Pancreas (tissue), 10 donors: ENCODE data around the gene KCNQ5. TPM values are rescaled to one million over a fixed set of nuclear protein-coding genes. Genes with fewer than 3 reads are reported as not detected.

Experiments used
- ATAC-seq, 4 donors: fragments of 200-7000 bp; cut with Tn5 transposase; one replicate each; pipeline versions ENCODE4 v1.8.0 to v1.9.1; 2020; ENCODE audit warnings: mild to moderate bottlenecking in 4 of 4, moderate library complexity in 4 of 4
- DNase-seq, 6 donors: peaks; one replicate each; pipeline ENCODE4 v3.0.0-alpha.2; 2020
- FAIRE-seq: peaks from 2 replicates; lab custom pipeline; 2012; peaks lifted over from hg19 to GRCh38; lab: Jason Lieb, UNC
- H3K27ac ChIP-seq, 4 donors: fragments of 200-600 bp; sonication (generic); 1 replicate in 3 of 4; 2 replicates in 1 of 4; pipeline versions ENCODE4 v1.5.0 to v1.8.0; 2020
- H3K27me3 ChIP-seq, 4 donors: fragments of 200-600 bp; one replicate each; pipeline ENCODE4 v1.8.0; 2021
- H3K36me3 ChIP-seq, 3 donors: fragments of 200-600 bp; sonication (generic) in 1 of 3; one replicate each; pipeline versions ENCODE4 v1.5.0 to v1.8.0; 2020 to 2021
- H3K4me1 ChIP-seq, 3 donors: fragments of 200-600 bp; one replicate each; pipeline ENCODE4 v1.8.0; 2021
- H3K4me3 ChIP-seq, 4 donors: fragments of 200-600 bp; sonication (generic) in 2 of 4; one replicate each; pipeline versions ENCODE4 v1.5.0 to v1.8.0; 2020 to 2021
- H3K9me3 ChIP-seq, 4 donors: fragments of 200-600 bp; one replicate each; pipeline ENCODE4 v1.8.0; 2021
- WGBS, 2 donors: extraction: QIAGEN DNeasy Blood & Tissue Kit; methylation state at CpG; one replicate each; pipeline ENCODE4 v1.1.7; 2013; 5-methylcytosine and 5-hydroxymethylcytosine counted together
- intact Hi-C, 3 donors: fragments of 100-400 bp; cut with DNase I; formaldehyde crosslinking; loops; one replicate each; pipeline versions ENCODE4 v1.11.1 to v1.14.2; 2022
- polyA plus RNA-seq, 2 donors: library from polyadenylated mRNA; stranded (reverse); fragments of 200-250 nt; gene quantifications; one replicate each; pipeline ENCODE4 v1.2.3, GENCODE V29; 2013
- total RNA-seq, 6 donors: library from RNA; stranded (reverse); fragmentation: NEBNext Ultra II Directional in 4 of 6; extraction: Animal tissue kit (Norgen Biotek cat#: 25700) in 4 of 6; gene quantifications; one replicate each; pipeline versions ENCODE4 v1.2.1 to v1.2.4, GENCODE V29; 2021 to 2023
- TF ChIP-seq, protein P1 (sequence below), 4 donors: fragments of 200-600 bp; sonication (generic) in 3 of 4; IDR thresholded peaks; one replicate each; pipeline versions ENCODE4 v1.5.0 to v1.8.0; 2021; ENCODE audit warnings: antibody characterized with exemption in 4 of 4
- donor health status: healthy with polysubstance abuse.
- donor health status: DM: no; HTN: no; CAD: no; lungs with moderate emphysema.
- donor health status: DM: no; HTN: no; CAD: no.
- donor health status: control.
- donor health status: control.
- donor health status: Bipolar disorder and iron deficiency.
- donor health status: DM: yes; HTN: yes; CAD: no.
- donor health status: DM: no; HTN: no; CAD: no.
- donor health status: DM: no; HTN: no; CAD: no.
- donor health status: DM: yes; HTN: yes; CAD: no.

KCNQ5 gene
- total and polyA plus RNA-seq, 8 donors, result 0.03 to 1.1 (median 0.13) TPM

- FAIRE-seq, result no peak
- intact Hi-C loops, result no loop called here
Observed at GRCh38 chr6:72675396-72675795, 53.5 kb downstream of the KCNQ5 start.

DNA sequence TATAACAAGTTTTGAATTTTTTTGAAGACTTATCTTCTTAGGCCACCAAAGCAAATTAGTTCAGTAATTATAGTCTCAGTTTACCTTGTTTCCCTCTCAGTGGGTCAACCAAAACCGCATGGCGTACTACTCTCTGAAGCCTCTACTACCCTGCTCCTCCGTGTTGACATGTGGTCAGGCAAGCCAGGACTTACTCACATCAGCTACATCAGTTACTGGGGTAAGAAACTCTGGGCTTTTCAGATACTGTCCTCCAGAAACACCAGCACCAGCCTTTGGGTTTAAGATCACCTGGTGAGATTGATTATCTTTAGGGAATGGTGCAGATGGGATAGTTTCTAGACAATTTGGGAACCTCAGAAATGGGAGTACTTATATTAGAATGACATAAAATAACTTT is 55.1 kb downstream of the KCNQ5 start:
- ATAC-seq (no peak), FAIRE-seq (no peak), DNase-seq (no peak)
- no peaks in the 10 kb centered on the region for H3K27me3 ChIP-seq
- H3K9me3 ChIP-seq, result no peaks in the 10 kb centered on the region
- H3K4me3 ChIP-seq, result no peak overlapping the region
- TF ChIP-seq, protein P1, sequence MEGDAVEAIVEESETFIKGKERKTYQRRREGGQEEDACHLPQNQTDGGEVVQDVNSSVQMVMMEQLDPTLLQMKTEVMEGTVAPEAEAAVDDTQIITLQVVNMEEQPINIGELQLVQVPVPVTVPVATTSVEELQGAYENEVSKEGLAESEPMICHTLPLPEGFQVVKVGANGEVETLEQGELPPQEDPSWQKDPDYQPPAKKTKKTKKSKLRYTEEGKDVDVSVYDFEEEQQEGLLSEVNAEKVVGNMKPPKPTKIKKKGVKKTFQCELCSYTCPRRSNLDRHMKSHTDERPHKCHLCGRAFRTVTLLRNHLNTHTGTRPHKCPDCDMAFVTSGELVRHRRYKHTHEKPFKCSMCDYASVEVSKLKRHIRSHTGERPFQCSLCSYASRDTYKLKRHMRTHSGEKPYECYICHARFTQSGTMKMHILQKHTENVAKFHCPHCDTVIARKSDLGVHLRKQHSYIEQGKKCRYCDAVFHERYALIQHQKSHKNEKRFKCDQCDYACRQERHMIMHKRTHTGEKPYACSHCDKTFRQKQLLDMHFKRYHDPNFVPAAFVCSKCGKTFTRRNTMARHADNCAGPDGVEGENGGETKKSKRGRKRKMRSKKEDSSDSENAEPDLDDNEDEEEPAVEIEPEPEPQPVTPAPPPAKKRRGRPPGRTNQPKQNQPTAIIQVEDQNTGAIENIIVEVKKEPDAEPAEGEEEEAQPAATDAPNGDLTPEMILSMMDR (IDR thresholded peaks at IDR 0.05), result no peak
- H3K27ac ChIP-seq, result no peak overlapping the region
- WGBS, 2 donors, result 82 to 89% methylated on average over 3 of the region's 3 CpGs
- no peaks in the 10 kb centered on the region for H3K4me1 ChIP-seq
- intact Hi-C loops, result no loop called here
- H3K36me3 ChIP-seq, result no peaks in the 10 kb centered on the region

More at GRCh38 chr6:72675396-72675795, 53.5 kb downstream of the KCNQ5 start:
- Histone ChIP-seq H3K36me3 (no peaks in the 10 kb centered on the region), H3K27ac (no peak overlapping the region), H3K4me3 (no peak overlapping the region), H3K9me3 (no peaks in the 10 kb centered on the region), H3K4me1 (no peaks in the 10 kb centered on the region), H3K27me3 (no peaks in the 10 kb centered on the region)
- TF ChIP-seq, protein P1 (IDR thresholded peaks at IDR 0.05), result no peak
- DNase-seq, result no peak
- ATAC-seq, result no peak
- 20 to 27% methylated on average over 1 of the region's 1 CpG for whole genome bisulfite sequencing, 2 donors

GRCh38 chr6:72677740-72678139 is 55.9 kb downstream of the KCNQ5 start:
- H3K4me3 ChIP-seq, result no peak overlapping the region
- FAIRE-seq (no peak), ATAC-seq (no peak), DNase-seq (no peak)
- no peaks in the 10 kb centered on the region for H3K9me3 ChIP-seq
- WGBS, 2 donors, result 88% methylated on average over 1 of the region's 1 CpG
- no peaks in the 10 kb centered on the region for H3K36me3 ChIP-seq
- TF ChIP-seq, protein P1 (IDR thresholded peaks at IDR 0.05), result no peak
- no peaks in the 10 kb centered on the region for H3K4me1 ChIP-seq
- no peaks in the 10 kb centered on the region for H3K27me3 ChIP-seq
- no peak overlapping the region for H3K27ac ChIP-seq
- intact Hi-C loops, result no loop called here

DNA sequence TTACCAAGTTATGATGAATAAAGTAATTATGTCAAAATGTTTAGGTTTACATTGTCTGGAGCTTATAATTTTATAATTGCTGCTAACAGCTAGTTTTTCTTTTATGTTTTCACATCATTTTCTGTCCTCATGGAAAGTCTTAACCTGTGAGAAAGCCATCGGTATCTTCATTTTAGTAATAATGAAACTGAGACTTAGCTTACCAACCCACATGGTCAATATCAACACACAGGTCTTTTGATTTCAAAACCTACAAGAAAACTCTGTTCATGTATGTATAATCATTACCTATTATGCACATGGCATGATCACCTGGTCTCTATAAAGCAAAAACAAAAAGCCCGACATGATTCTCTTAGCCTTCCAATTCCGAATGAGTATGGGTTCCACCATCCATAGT is 61.9 kb downstream of the KCNQ5 start:
- no peak overlapping the region for H3K4me3 ChIP-seq
- no peak overlapping the region for H3K27ac ChIP-seq
- H3K27me3 ChIP-seq, result no peaks in the 10 kb centered on the region
- DNase-seq (no peak), FAIRE-seq (no peak), ATAC-seq (no peak)
- intact Hi-C loops, result no loop called here
- H3K36me3 ChIP-seq, result no peaks in the 10 kb centered on the region
- TF ChIP-seq, protein P1 (IDR thresholded peaks at IDR 0.05), result no peak
- no peaks in the 10 kb centered on the region for H3K4me1 ChIP-seq
- H3K9me3 ChIP-seq, result no peaks in the 10 kb centered on the region
- WGBS, 2 donors, result 91 to 98% methylated on average over 3 of the region's 3 CpGs

DNA sequence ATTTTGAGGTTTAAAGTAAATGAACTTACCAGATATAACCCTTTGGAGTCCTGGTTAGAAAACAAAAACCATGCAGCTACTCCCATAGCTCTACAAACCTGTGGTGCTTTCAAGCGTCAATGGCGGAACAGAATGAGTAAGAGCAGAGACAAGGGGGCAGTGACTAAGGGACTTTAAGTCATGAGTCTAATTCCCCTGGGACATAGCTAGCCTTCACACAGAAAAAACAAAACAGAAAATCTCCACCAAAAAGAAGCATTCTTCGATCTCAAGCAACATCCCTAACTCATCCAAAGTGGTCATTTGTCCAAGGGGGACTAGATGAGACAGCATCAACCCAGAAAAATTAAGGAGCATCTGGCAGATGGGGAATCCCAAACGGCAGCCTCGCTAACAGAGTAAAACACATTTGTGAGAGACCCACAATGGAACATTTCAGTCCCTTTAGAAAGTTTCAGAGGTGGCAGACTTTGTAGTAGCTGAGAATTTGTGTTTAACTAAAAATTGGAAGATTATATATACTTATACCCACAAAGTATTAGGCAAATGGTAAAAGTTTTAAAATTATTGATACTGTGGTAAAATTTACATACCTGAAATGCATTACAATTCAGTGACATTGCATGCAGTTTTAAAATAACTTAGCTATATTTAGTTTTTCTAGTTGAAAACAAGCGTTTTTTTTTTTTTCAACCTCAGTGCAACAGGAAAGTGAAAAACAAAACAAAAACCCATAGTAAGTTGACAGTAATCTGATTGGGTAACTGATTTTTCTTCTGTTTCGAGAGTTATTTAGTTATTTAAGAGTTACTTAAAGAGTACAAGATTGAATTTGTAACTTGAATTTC is 67.5 kb downstream of the KCNQ5 start:
- H3K27ac ChIP-seq, result no peak overlapping the region
- H3K36me3 ChIP-seq, result no peaks in the 10 kb centered on the region
- H3K4me3 ChIP-seq, result no peak overlapping the region
- no peaks in the 10 kb centered on the region for H3K4me1 ChIP-seq
- WGBS, 2 donors, result 77 to 84% methylated on average over 7 of the region's 7 CpGs
- ATAC-seq (no peak), FAIRE-seq (no peak), DNase-seq (no peak)
- intact Hi-C loops, result no loop called here
- no peaks in the 10 kb centered on the region for H3K9me3 ChIP-seq
- TF ChIP-seq, protein P1 (IDR thresholded peaks at IDR 0.05), result no peak
- H3K27me3 ChIP-seq, result no peaks in the 10 kb centered on the region
